GM23248 (cell line): Measurements from ENCODE around the gene ERCC1.

ENCODE experiments used
- EZH2 ChIP-seq: fragments of 200-600 bp; sonication (generic); IDR thresholded peaks from 2 replicates; pipeline ENCODE4 v1.6.1; 2018; ENCODE audit warnings: antibody characterized with exemption, mild to moderate bottlenecking; ENCODE audit not compliant: insufficient read depth, poor library complexity, severe bottlenecking
- EZH2phosphoT487 ChIP-seq: fragments of 200-600 bp; sonication (generic); IDR thresholded peaks from 2 replicates; pipeline ENCODE4 v1.6.1; 2018; ENCODE audit warnings: antibody characterized with exemption, moderate library complexity, mild to moderate bottlenecking, low read depth; ENCODE audit not compliant: insufficient read depth

DNA sequence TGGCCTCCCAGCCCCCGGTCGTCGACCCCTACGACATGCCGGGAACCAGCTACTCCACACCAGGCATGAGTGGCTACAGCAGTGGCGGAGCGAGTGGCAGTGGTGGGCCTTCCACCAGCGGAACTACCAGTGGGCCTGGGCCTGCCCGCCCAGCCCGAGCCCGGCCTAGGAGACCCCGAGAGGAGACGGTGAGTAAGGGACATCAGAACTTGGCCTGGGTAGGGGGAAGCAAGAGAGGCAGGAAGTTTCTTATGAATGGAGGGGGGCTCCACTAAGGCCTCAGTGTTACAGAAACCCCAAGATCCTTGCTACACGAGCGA is 47.0 kb upstream of the ERCC1 start:
- TF ChIP-seq EZH2, result no peak
- TF ChIP-seq EZH2phosphoT487, result no peak
